HG03045 (cell line): ENCODE results near the gene LDLRAD3.

ENCODE experiments used
- ATAC-seq: cut with Tn5 transposase; IDR thresholded peaks from one replicate; pipeline ENCODE4 v1.9.1; 2021; ENCODE audit warnings: mild to moderate bottlenecking, moderate library complexity; ENCODE audit not compliant: unreplicated experiment

LDLRAD3 gene

GRCh38 chr11:36258730-36259360 lies 315.0 kb downstream of the LDLRAD3 start:
- ATAC-seq, result no peak

- ATAC-seq, result no peak
Observed at GRCh38 chr11:36261094-36261493, 317.2 kb downstream of the LDLRAD3 start.

GRCh38 chr11:36264011-36264972 lies 320.4 kb downstream of the LDLRAD3 start:
- ATAC-seq, result no peak

GRCh38 chr11:36264973-36265344 lies 321.1 kb downstream of the LDLRAD3 start:
- ATAC-seq, result no peak

- ATAC-seq, result peak; percentile 64
Observed at GRCh38 chr11:36265793-36266628, 322.1 kb downstream of the LDLRAD3 start.

GRCh38 chr11:36266767-36267166 lies 322.9 kb downstream of the LDLRAD3 start:
- no peak for ATAC-seq

- ATAC-seq, result no peak
Observed at GRCh38 chr11:36268337-36268985, 324.6 kb downstream of the LDLRAD3 start.

- no peak for ATAC-seq
Observed at GRCh38 chr11:36270701-36271100, 326.8 kb downstream of the LDLRAD3 start.

GRCh38 chr11:36271794-36272407 lies 328.0 kb downstream of the LDLRAD3 start:
- ATAC-seq, result no peak

GRCh38 chr11:36273110-36273509 lies 329.2 kb downstream of the LDLRAD3 start:
- ATAC-seq, result no peak

- no peak for ATAC-seq
Observed at GRCh38 chr11:36274414-36274813, 330.6 kb downstream of the LDLRAD3 start.

GRCh38 chr11:36278531-36279282 lies 334.8 kb downstream of the LDLRAD3 start:
- no peak for ATAC-seq

GRCh38 chr11:36280531-36280930 lies 336.7 kb downstream of the LDLRAD3 start:
- ATAC-seq, result no peak
